Skeletal muscle satellite cell (primary cell): Measurements from ENCODE around the gene TIMELESS.

Experiments used
- H3K27me3 ChIP-seq: 2 replicates; pipeline ENCODE4 v1.7.0; 2013; ENCODE audit warnings: low read length; ENCODE audit not compliant: control insufficient read depth, insufficient read depth
- H3K36me3 ChIP-seq: 2 replicates; pipeline ENCODE4 v1.7.0; 2013; ENCODE audit warnings: mild to moderate bottlenecking, control low read depth, low read length; ENCODE audit not compliant: insufficient read depth
- H3K4me1 ChIP-seq: 2 replicates; pipeline ENCODE4 v1.7.0; 2013; ENCODE audit warnings: low read length; ENCODE audit not compliant: control insufficient read depth, insufficient read depth
- H3K4me2 ChIP-seq: 2 replicates; pipeline ENCODE4 v1.7.0; 2013; ENCODE audit warnings: mild to moderate bottlenecking, low read length
- H3K4me3 ChIP-seq: 2 replicates; pipeline ENCODE4 v1.7.0; 2013; ENCODE audit warnings: low read length
- H3K9ac ChIP-seq: 2 replicates; pipeline ENCODE4 v1.7.0; 2013; ENCODE audit warnings: mild to moderate bottlenecking, low read depth, low read length, moderate library complexity
- H3K9me3 ChIP-seq: replicated peaks from 2 replicates; pipeline ENCODE4 v1.7.0; 2013; ENCODE audit warnings: mild to moderate bottlenecking, control low read depth, low read length

The TIMELESS gene

GRCh38 chr12:56486694-56487093 is 37.5 kb upstream of the TIMELESS start:
- Histone ChIP-seq H3K9ac (no peak overlapping the region), H3K9me3 (no peaks in the 10 kb centered on the region), H3K4me1 (peaks cover 14% of the 10 kb centered on the region)

GRCh38 chr12:56484566-56484965 is 35.3 kb upstream of the TIMELESS start:
- Histone ChIP-seq H3K27me3 (peaks cover 25% of the 10 kb centered on the region), H3K9ac (no peak overlapping the region), H3K4me1 (peaks cover 14% of the 10 kb centered on the region), H3K36me3 (no peaks in the 10 kb centered on the region), H3K9me3 (no peaks in the 10 kb centered on the region), H3K4me2 (no peak overlapping the region), H3K4me3 (no peak overlapping the region)

More at GRCh38 chr12:56486694-56487093, 37.5 kb upstream of the TIMELESS start:
- H3K36me3 ChIP-seq, result no peaks in the 10 kb centered on the region
- no peak overlapping the region for H3K4me2 ChIP-seq
- H3K4me3 ChIP-seq, result no peak overlapping the region
- peaks cover 44% of the 10 kb centered on the region for H3K27me3 ChIP-seq

- H3K4me1 ChIP-seq, result no peaks in the 10 kb centered on the region
- H3K4me2 ChIP-seq, result no peak overlapping the region
- H3K4me3 ChIP-seq, result no peak overlapping the region
- H3K9me3 ChIP-seq, result no peaks in the 10 kb centered on the region
- no peak overlapping the region for H3K9ac ChIP-seq
- no peaks in the 10 kb centered on the region for H3K36me3 ChIP-seq
- no peaks in the 10 kb centered on the region for H3K27me3 ChIP-seq
Observed at GRCh38 chr12:56479625-56480024, 30.4 kb upstream of the TIMELESS start.

GRCh38 chr12:56477521-56478225 is 28.4 kb upstream of the TIMELESS start:
- H3K4me1 ChIP-seq, result no peaks in the 10 kb centered on the region
- H3K9ac ChIP-seq, result no peak overlapping the region
- peaks cover 8% of the 10 kb centered on the region for H3K36me3 ChIP-seq
- H3K4me3 ChIP-seq, result no peak overlapping the region
- H3K4me2 ChIP-seq, result no peak overlapping the region
- no peaks in the 10 kb centered on the region for H3K27me3 ChIP-seq
- no peaks in the 10 kb centered on the region for H3K9me3 ChIP-seq

- H3K4me3 ChIP-seq, result no peak overlapping the region
- no peak overlapping the region for H3K4me2 ChIP-seq
- H3K9ac ChIP-seq, result no peak overlapping the region
- no peaks in the 10 kb centered on the region for H3K4me1 ChIP-seq
- H3K9me3 ChIP-seq, result no peaks in the 10 kb centered on the region
- peaks cover 8% of the 10 kb centered on the region for H3K36me3 ChIP-seq
- no peaks in the 10 kb centered on the region for H3K27me3 ChIP-seq
Observed at GRCh38 chr12:56476972-56477432, 27.8 kb upstream of the TIMELESS start.

- Histone ChIP-seq H3K9ac (no peak overlapping the region), H3K27me3 (no peaks in the 10 kb centered on the region), H3K4me3 (no peak overlapping the region), H3K4me1 (no peaks in the 10 kb centered on the region), H3K9me3 (no peaks in the 10 kb centered on the region), H3K4me2 (no peak overlapping the region), H3K36me3 (peaks cover 8% of the 10 kb centered on the region)
Observed at GRCh38 chr12:56476143-56476542, 26.9 kb upstream of the TIMELESS start.

GRCh38 chr12:56474389-56474788 is 25.2 kb upstream of the TIMELESS start:
- H3K9me3 ChIP-seq, result no peaks in the 10 kb centered on the region
- H3K4me1 ChIP-seq, result peaks cover 4% of the 10 kb centered on the region
- H3K4me2 ChIP-seq, result no peak overlapping the region
- H3K9ac ChIP-seq, result no peak overlapping the region
- peaks cover 8% of the 10 kb centered on the region for H3K36me3 ChIP-seq
- H3K4me3 ChIP-seq, result no peak overlapping the region
- no peaks in the 10 kb centered on the region for H3K27me3 ChIP-seq

- Histone ChIP-seq H3K4me3 (peak overlapping the region; percentile 76), H3K27me3 (no peaks in the 10 kb centered on the region), H3K4me1 (peaks cover 8% of the 10 kb centered on the region), H3K4me2 (peak overlapping the region; percentile 83), H3K36me3 (peaks cover 8% of the 10 kb centered on the region), H3K9me3 (no peaks in the 10 kb centered on the region), H3K9ac (peak overlapping the region; percentile 99)
Observed at GRCh38 chr12:56469007-56469930, 20.0 kb upstream of the TIMELESS start.

- Histone ChIP-seq H3K9ac (peak within 1 kb of the TSS; percentile 99), H3K36me3 (peaks cover 5% of the 10 kb centered on the region), H3K4me3 (peak within 1 kb of the TSS; percentile 76), H3K4me1 (peaks cover 11% of the 10 kb centered on the region), H3K27me3 (no peaks in the 10 kb centered on the region), H3K4me2 (peak within 1 kb of the TSS; percentile 83), H3K9me3 (no peaks in the 10 kb centered on the region)
Observed at GRCh38 chr12:56468216-56469006, 19.2 kb upstream of the TIMELESS start, which contains the start of gene SPRYD4. Gene SPRYD4, plus strand, starts transcription at chr12:56468578. Its CDS starts 14 bp downstream, at chr12:56468592.

- Histone ChIP-seq H3K4me3 (no peak overlapping the region), H3K9me3 (no peaks in the 10 kb centered on the region), H3K36me3 (no peaks in the 10 kb centered on the region), H3K4me1 (peaks cover 10% of the 10 kb centered on the region), H3K4me2 (no peak overlapping the region), H3K27me3 (no peaks in the 10 kb centered on the region), H3K9ac (no peak overlapping the region)
Observed at GRCh38 chr12:56462565-56462964, 13.3 kb upstream of the TIMELESS start.
